ENCODE data around the gene FCN3. TPM values are rescaled to one million over a fixed set of nuclear protein-coding genes. Genes with fewer than 3 reads are reported as not detected.

FCN3 gene
- not detected in 2 replicates for total RNA-seq (2013; cell fraction: nucleolus; rRNA removed)
- total RNA-seq (2014; rRNA removed) (not detected in 2 replicates), total RNA-seq (2014; rRNA removed; fragmentation: Illumina TruSeq; extraction: Trizol) (not detected in 2 replicates), total RNA-seq (2021) (0.28 and 0.32 TPM in 2 replicates), polyA plus RNA-seq (2011; rRNA removed) (not detected in 2 replicates), polyA plus RNA-seq (2014; fragmentation: Illumina TruSeq; extraction: Trizol) (not detected in 2 replicates), polyA plus RNA-seq (2014; fragmentation: Nextera tagmentation; extraction: Ambion mirVana) (not detected), polyA plus RNA-seq (2014; rRNA removed) (not detected in 2 replicates), polyA plus RNA-seq (2016; fragmentation: Nextera tagmentation; extraction: Ambion mirVana) (not detected), polyA minus RNA-seq (2011; rRNA and poly(A)+ RNA removed) (not detected in 2 replicates), Bru-seq, nascent RNA (not detected), BruChase-seq, experiment 1, labeled RNA remaining after a 6-hour chase (not detected), BruChase-seq, experiment 2, labeled RNA remaining after a 2-hour chase (not detected)
- not detected for polyA plus RNA-seq (2011; ENCODE audit: low read depth)
- not detected in 2 replicates for polyA plus RNA-seq (2011; cell fraction: cytosol; rRNA removed)
- 0.12 TPM in 1 of 2 replicates, not detected in the other for polyA plus RNA-seq (2011; cell fraction: nucleus; rRNA removed)
- polyA plus RNA-seq (2012), result not detected in 2 replicates
- not detected in 2 replicates for polyA minus RNA-seq (2011; cell fraction: cytosol; rRNA and poly(A)+ RNA removed)
- not detected in 2 replicates for polyA minus RNA-seq (2011; cell fraction: nucleus; rRNA and poly(A)+ RNA removed)
- long read RNA-seq, experiment 1, result 0 reads
- long read RNA-seq, experiment 2, result 0 reads

DNA sequence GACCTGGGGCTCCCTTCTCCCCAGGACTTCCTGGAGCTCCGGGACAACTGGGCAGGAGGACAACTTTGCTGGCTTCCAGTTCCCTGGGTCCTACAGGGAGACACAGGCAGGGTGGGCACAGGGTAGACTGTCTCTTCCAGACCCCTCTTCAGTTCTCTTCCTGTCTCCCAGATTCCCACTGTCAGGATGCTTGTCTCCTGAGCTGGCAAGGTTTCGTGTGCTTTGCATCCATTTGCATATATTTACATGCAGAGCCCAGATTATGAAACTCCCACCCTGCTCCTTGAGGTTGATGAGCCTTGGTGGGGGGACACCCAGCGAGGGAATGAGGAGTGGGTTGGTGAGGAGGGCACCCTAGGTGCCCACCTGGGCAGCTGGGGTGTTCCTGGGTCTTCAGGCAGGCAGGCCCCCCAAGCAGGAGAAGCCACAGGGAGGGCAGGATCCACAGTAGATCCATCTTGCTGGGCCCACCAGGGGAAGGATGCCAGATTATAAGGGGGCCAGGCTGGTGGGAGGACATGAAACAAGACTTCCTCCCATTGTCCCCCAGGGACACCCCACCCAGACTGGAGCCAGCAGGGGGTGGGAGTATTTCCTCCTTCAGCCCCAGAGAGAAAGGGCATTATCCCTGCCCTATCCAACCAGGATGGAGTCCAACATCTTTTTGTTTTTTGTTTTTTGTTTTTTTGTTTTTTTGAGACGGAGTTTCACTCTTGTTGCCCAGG lies at the start of gene FCN3:
Gene FCN3 (minus strand): TSS at position 463 of the 725 bp plus-strand sequence. CDS start 6 bp downstream, at position 457.
- Histone ChIP-seq H2AFZ (ENCODE audit: control insufficient read depth, low read depth, low read length) (no peak within 1 kb of the TSS), H3K27me3 (replicated peaks in 1 of 2; ENCODE audit: control insufficient read depth in 2 of 2, insufficient read depth in 2 of 2, low read length in 1 of 2) (no peaks in the 10 kb centered on the region; a peak in 2 of 4 replicates), H3K9ac (ENCODE audit: control insufficient read depth, insufficient read depth, low read length) (no peak within 1 kb of the TSS), H3K4me3 (no peak within 1 kb of the TSS), H3K27ac (ENCODE audit: control insufficient read depth, insufficient read depth) (no peak within 1 kb of the TSS), H3K4me1 (ENCODE audit: control insufficient read depth, insufficient read depth, low read length) (peaks cover 4% of the 10 kb centered on the region; the same call in 1 of the 2 replicates), H3K9me3 (replicated peaks; ENCODE audit: control insufficient read depth, insufficient read depth, low read length) (no peaks in the 10 kb centered on the region), H4K20me1 (ENCODE audit: control insufficient read depth, insufficient read depth) (no peaks in the 10 kb centered on the region), H3K79me2 (ENCODE audit: control insufficient read depth, insufficient read depth, low read length) (no peaks in the 10 kb centered on the region), H3K36me3 (ENCODE audit: control insufficient read depth in 2 of 2, insufficient read depth in 2 of 2, low read length in 1 of 2) (no peaks in the 10 kb centered on the region), H3K4me2 (ENCODE audit: control insufficient read depth, insufficient read depth) (no peak within 1 kb of the TSS)
- FAIRE-seq, result no peak
- POLR2A ChIA-PET, result no interaction called here
- intact Hi-C loops (cut with micrococcal nuclease; ENCODE audit: unreplicated experiment), result no loop called here
- ATAC-seq, result no peak
- 10% methylated on average over 4 of the region's 4 CpGs for WGBS (ENCODE audit: insufficient coverage, insufficient replicate concordance, low lambda C conversion rate, missing lambda C conversion rate)
- TF ChIP-seq RUNX3 (IDR thresholded peaks at IDR 0.05; ENCODE audit: low read length) (no peak), BHLHE40 (IDR thresholded peaks at IDR 0.05; ENCODE audit: borderline replicate concordance in 1 of 2, low read depth in 2 of 2, low read length in 1 of 2) (no peak), SREBF1 (IDR thresholded peaks at IDR 0.05; ENCODE audit: low read length) (no peak)
- TF ChIP-seq, protein P1, sequence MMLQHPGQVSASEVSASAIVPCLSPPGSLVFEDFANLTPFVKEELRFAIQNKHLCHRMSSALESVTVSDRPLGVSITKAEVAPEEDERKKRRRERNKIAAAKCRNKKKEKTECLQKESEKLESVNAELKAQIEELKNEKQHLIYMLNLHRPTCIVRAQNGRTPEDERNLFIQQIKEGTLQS (IDR thresholded peaks at IDR 0.05; ENCODE audit: borderline replicate concordance, extremely low read depth, low read depth, low read length), result no peak
- no peak for DNase-seq (ENCODE audit: low read depth, low spot score)
- no TSS peak for BruUV-seq (replicated peaks)
- RAD21 ChIA-PET (ENCODE audit: unreplicated experiment), result no interaction called here
- SMC1A ChIA-PET (ENCODE audit: uncharacterized antibody, unreplicated experiment), result interaction anchor here (0.7 kb wide), 1 partner anchor 42 kb away, joined by 3 read pairs; no protein-coding TSS in a partner anchor
- CTCF ChIA-PET, result interaction anchor here (1.2 to 1.5 kb wide), 3 partner anchors 12 to 74 kb away, joined by 3 to 5 read pairs (median 4); no protein-coding TSS in a partner anchor
- in situ Hi-C loops (cut with MboI), result no loop called here

Data from GM12878 (cell line).